T-helper 17 cell (primary cell): ENCODE results near the gene FRAT2. TPM values are rescaled to one million over a fixed set of nuclear protein-coding genes. Genes with fewer than 3 reads are reported as not detected.
A peak's percentile ranks its signal among the peaks of the same experiment; 100 is the strongest.

Experiments used
- ATAC-seq: fragments of 150-1000 bp; cut with Tn5 transposase; 2 replicates; pipeline ENCODE4 v1.10.0; 2021; ENCODE audit warnings: mild to moderate bottlenecking, moderate library complexity
- DNase-seq, 3 donors: peaks; one replicate each; pipeline versions ENCODE4 v3.0.0 to v3.0.0-alpha.2; 2020 to 2021
- H3K9me3 ChIP-seq: one replicate; pipeline ENCODE4 v1.7.0; 2013; ENCODE audit warnings: low read length, mild to moderate bottlenecking; ENCODE audit not compliant: control insufficient read depth, poor library complexity, severe bottlenecking
- H3K27ac Mint-ChIP-seq: one replicate; pipeline ENCODE4 v1.8.0; 2022; ENCODE audit warnings: mild to moderate bottlenecking, moderate library complexity, mixed read lengths
- H3K27me3 Mint-ChIP-seq: one replicate; pipeline ENCODE4 v1.8.0; 2022; ENCODE audit warnings: mixed read lengths
- H3K36me3 Mint-ChIP-seq: one replicate; pipeline ENCODE4 v1.8.0; 2022; ENCODE audit warnings: low read depth, mixed read lengths
- H3K4me1 Mint-ChIP-seq: one replicate; pipeline ENCODE4 v1.8.0; 2022; ENCODE audit warnings: mild to moderate bottlenecking, mixed read lengths
- H3K4me3 Mint-ChIP-seq: one replicate; pipeline ENCODE4 v1.8.0; 2022; ENCODE audit warnings: mild to moderate bottlenecking, moderate library complexity, mixed read lengths
- total RNA-seq, 4 donors: library from RNA in 2 of 4; stranded (reverse) in 2 of 4; gene quantifications; one replicate each; pipeline ENCODE4 v1.2.3 and lab custom pipeline; 2022 to 2026

FRAT2 gene
- total RNA-seq, 2 donors from 2014 or later: 16.8 to 21.7 TPM

DNA sequence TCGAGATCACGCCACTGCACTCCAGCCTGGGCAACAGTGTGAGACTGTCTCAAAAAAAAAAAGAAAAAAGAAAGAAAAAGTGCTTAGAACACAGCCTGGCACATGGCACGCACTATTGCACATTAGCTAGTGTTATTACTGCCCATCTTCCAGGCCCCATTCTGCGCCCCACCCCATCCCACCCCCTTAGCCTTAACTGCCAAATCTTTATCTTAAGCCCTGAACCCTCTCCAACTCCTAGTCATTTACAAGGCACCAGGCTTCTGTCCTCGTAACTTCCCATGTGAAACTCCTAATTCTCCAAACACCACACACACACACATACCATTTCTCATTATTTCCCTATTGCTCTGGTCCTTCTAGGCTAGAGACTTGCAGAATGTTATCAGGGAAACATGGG lies 4.8 kb downstream of the FRAT2 start:
- no peaks in the 10 kb centered on the region for H3K9me3 ChIP-seq
- peaks cover 6% of the 10 kb centered on the region for H3K36me3 Mint-ChIP-seq
- no peak for DNase-seq
- peak overlapping the region; percentile 21 for H3K4me3 Mint-ChIP-seq
- H3K27ac Mint-ChIP-seq: peak overlapping the region; percentile 27
- peaks cover 42% of the 10 kb centered on the region for H3K4me1 Mint-ChIP-seq
- no peaks in the 10 kb centered on the region for H3K27me3 Mint-ChIP-seq
- ATAC-seq: no peak

GRCh38 chr10:97328646-97329453 lies 5.7 kb downstream of the FRAT2 start:
- Mint-ChIP-seq H3K4me1 (peaks cover 42% of the 10 kb centered on the region), H3K27ac (peak overlapping the region; percentile 43), H3K27me3 (no peaks in the 10 kb centered on the region), H3K36me3 (peaks cover 6% of the 10 kb centered on the region), H3K4me3 (no peak overlapping the region)
- DNase-seq (no peak), ATAC-seq (no peak)
- H3K9me3 ChIP-seq: no peaks in the 10 kb centered on the region

DNA sequence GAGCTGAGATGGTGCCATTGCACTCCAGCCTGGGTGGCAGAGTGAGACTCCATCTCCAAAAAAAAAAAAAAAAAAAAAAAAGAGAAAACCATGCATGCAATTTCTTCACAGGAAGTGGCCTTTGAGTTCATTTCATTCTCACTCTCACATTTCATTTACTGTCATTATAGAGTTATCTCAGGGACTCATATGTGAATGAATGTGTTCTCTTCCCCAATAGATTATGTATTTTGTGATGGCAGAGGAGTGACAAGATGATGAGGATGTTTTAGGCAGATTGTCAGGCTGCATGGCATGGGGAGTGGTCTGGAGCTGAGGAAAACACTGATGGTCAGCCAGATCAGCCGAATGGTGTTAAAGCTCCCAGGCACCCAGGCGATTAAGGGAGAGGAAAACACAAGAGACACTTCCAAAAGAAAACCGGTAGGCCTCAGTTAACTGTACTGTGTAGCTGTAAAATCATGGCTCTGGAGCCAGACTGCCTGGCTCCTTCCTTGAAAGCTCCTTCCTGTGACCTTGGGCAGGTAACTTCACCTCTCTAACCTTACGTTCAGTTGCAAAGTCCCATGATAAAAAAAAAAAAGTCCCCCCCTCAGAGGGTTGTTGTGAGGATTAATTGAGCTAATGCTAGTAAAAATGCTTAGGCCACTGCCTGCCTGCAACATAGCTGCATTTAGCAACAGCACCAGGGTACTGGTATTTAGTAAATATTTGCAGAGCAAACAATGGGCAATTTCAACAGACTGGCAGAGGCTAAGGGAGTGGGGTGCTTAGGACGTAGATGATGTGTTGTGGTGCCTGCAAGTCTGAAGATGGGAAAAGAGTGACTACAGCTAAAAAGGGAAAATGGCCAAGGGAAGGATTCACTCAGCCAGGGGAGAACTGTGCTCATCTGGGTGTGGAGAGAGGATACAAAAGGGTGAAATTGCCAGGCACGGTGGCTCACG lies 6.9 kb downstream of the FRAT2 start:
- H3K4me3 Mint-ChIP-seq: no peak overlapping the region
- ATAC-seq (no peak), DNase-seq (no peak)
- no peaks in the 10 kb centered on the region for H3K27me3 Mint-ChIP-seq
- no peaks in the 10 kb centered on the region for H3K9me3 ChIP-seq
- H3K36me3 Mint-ChIP-seq: peaks cover 6% of the 10 kb centered on the region
- peaks cover 32% of the 10 kb centered on the region for H3K4me1 Mint-ChIP-seq
- H3K27ac Mint-ChIP-seq: peak overlapping the region; percentile 43

GRCh38 chr10:97325754-97326153 lies 8.8 kb downstream of the FRAT2 start:
- Mint-ChIP-seq H3K4me1 (peaks cover 26% of the 10 kb centered on the region), H3K36me3 (peaks cover 5% of the 10 kb centered on the region), H3K4me3 (no peak overlapping the region), H3K27ac (no peak overlapping the region), H3K27me3 (no peaks in the 10 kb centered on the region)
- DNase-seq: no peak
- no peaks in the 10 kb centered on the region for H3K9me3 ChIP-seq
- no peak for ATAC-seq

- Mint-ChIP-seq H3K4me1 (peaks cover 32% of the 10 kb centered on the region), H3K27ac (no peak overlapping the region), H3K36me3 (peaks cover 2% of the 10 kb centered on the region), H3K27me3 (no peaks in the 10 kb centered on the region), H3K4me3 (peak overlapping the region; percentile 19)
- ATAC-seq (no peak), DNase-seq (no peak)
- H3K9me3 ChIP-seq: no peaks in the 10 kb centered on the region
Observed at GRCh38 chr10:97323501-97323900, 11.0 kb downstream of the FRAT2 start.

DNA sequence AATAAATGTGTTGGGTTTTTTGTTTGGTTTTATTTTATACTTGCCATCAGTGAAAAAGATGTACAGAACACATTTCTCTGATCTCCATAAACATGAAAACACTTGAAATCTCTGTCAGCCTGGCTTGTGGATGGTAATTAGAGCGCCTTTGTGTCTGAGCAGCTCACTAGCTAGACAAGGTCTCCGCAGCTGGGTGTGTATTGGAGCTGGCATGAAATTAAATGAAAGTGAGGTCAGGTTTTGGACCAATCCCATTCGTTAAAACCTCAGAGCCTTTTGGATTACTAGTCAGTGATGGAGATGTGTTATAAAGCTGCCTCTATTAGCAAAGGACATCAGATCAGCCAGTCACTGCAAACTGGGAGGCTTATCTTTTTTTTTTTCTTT lies 12.7 kb downstream of the FRAT2 start:
- Mint-ChIP-seq H3K4me1 (peaks cover 27% of the 10 kb centered on the region), H3K27me3 (no peaks in the 10 kb centered on the region), H3K36me3 (no peaks in the 10 kb centered on the region), H3K4me3 (peak overlapping the region; percentile 93), H3K27ac (peak overlapping the region; percentile 95)
- no peak for ATAC-seq
- no peak for DNase-seq
- no peaks in the 10 kb centered on the region for H3K9me3 ChIP-seq

- Mint-ChIP-seq H3K27ac (peak overlapping the region; percentile 95), H3K4me3 (peak overlapping the region; percentile 93), H3K27me3 (no peaks in the 10 kb centered on the region), H3K36me3 (no peaks in the 10 kb centered on the region), H3K4me1 (peaks cover 27% of the 10 kb centered on the region)
- no peaks in the 10 kb centered on the region for H3K9me3 ChIP-seq
- no peak for ATAC-seq
- no peak for DNase-seq
Observed at GRCh38 chr10:97321032-97321803, 13.3 kb downstream of the FRAT2 start.

- peak; percentile 5 for ATAC-seq
Observed at GRCh38 chr10:97320480-97321031, 14.0 kb downstream of the FRAT2 start.

DNA sequence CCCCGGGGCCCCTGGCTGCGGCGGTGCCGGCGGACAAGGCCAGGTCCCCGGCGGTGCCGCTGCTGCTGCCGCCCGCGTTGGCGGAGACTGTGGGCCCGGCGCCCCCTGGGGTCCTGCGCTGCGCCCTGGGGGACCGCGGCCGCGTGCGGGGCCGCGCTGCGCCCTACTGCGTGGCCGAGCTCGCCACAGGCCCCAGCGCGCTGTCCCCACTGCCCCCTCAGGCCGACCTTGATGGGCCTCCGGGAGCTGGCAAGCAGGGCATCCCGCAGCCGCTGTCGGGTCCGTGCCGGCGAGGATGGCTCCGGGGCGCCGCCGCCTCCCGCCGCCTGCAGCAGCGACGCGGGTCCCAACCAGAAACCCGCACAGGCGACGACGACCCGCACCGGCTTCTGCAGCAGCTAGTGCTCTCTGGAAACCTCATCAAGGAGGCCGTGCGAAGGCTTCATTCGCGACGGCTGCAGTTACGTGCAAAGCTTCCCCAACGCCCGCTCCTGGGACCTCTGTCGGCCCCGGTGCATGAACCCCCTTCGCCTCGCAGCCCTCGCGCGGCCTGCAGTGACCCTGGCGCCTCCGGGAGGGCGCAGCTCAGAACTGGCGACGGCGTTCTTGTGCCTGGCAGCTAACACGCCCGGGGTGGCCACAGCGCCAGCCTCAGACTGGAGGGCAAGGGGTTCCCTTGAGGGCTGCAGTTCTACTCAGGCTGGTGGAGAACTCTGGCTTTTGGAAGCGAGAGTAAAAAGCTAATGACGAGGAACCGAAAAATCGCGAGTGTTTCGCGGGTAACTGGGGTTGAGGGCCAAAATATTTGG lies 14.7 kb downstream of the FRAT2 start:
- DNase-seq: peak; percentile 50 to 54 (median 50)
- Mint-ChIP-seq H3K27ac (peak overlapping the region; percentile 95), H3K36me3 (no peaks in the 10 kb centered on the region), H3K4me3 (peak overlapping the region; percentile 93), H3K27me3 (no peaks in the 10 kb centered on the region), H3K4me1 (peaks cover 28% of the 10 kb centered on the region)
- H3K9me3 ChIP-seq: no peaks in the 10 kb centered on the region
- ATAC-seq: peak; percentile 54

More at GRCh38 chr10:97320480-97321031, 14.0 kb downstream of the FRAT2 start:
- Mint-ChIP-seq H3K4me3 (peak overlapping the region; percentile 93), H3K27me3 (no peaks in the 10 kb centered on the region), H3K36me3 (no peaks in the 10 kb centered on the region), H3K27ac (peak overlapping the region; percentile 95), H3K4me1 (peaks cover 27% of the 10 kb centered on the region)
- H3K9me3 ChIP-seq: no peaks in the 10 kb centered on the region
- peak in 1 of 3 donors; percentile 13 for DNase-seq

DNA sequence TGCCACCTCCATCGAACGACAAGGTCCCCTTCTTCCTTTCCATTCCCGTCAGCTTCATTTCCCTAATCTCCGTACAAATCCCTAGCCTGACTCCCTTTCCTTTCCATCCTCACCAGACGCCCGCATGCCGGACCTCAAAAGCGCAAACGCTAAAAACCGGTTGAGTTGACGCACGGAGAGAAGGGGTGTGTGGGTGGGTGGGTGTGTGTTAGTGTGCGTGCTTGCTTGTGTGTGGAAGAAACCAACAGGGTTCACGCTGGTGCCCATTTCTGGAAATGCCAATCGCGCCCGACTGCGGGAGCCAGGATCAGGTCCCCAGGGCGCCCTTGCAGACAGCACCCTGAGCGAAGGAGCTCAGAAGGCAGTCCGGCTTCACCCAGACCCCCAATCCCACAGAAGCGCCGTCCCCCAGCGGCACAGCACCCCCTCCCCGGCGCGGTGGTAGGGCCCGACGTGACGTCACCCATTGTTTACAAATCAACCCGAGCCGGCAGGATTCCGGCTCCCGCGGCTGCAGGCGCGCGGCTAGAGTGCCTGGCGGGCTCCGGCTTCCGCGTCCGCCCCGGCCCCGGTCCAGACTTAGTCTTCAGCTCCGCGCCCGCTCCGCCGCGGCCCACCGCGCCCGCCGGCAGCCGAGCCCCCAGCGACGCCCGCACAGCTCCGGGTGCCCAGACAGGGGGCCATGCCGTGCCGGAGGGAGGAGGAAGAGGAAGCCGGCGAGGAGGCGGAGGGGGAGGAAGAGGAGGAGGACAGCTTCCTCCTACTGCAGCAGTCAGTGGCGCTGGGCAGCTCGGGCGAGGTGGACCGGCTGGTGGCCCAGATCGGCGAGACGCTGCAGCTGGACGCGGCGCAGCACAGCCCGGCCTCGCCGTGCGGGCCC lies 15.5 kb downstream of the FRAT2 start, which contains the start of gene FRAT1:
Gene FRAT1, plus strand, starts transcription at position 500 of the 880 bp plus-strand sequence. Its CDS starts 183 bp downstream, at position 683.
- Mint-ChIP-seq H3K4me1 (peaks cover 28% of the 10 kb centered on the region), H3K27me3 (no peaks in the 10 kb centered on the region), H3K36me3 (no peaks in the 10 kb centered on the region), H3K27ac (peak within 1 kb of the TSS; percentile 99), H3K4me3 (peak within 1 kb of the TSS; percentile 97)
- ATAC-seq: peak; percentile 79
- peak; percentile 81 to 86 (median 81) for DNase-seq
- H3K9me3 ChIP-seq: no peaks in the 10 kb centered on the region

- Mint-ChIP-seq H3K27me3 (no peaks in the 10 kb centered on the region), H3K4me1 (peaks cover 10% of the 10 kb centered on the region), H3K27ac (peak overlapping the region; percentile 16), H3K36me3 (no peaks in the 10 kb centered on the region), H3K4me3 (no peak overlapping the region)
- no peak for ATAC-seq
- no peaks in the 10 kb centered on the region for H3K9me3 ChIP-seq
- DNase-seq: no peak
Observed at GRCh38 chr10:97314671-97315070, 19.9 kb downstream of the FRAT2 start.
